Glomerular visceral epithelial cell (primary cell): ENCODE data around the gene APOBEC4.
A peak's percentile ranks its signal among the peaks of the same experiment; 100 is the strongest.
"Not testable (repeated sequence)": the region's sequence is repeated elsewhere in the genome, so short reads cannot be mapped to it uniquely, and the experiment has no call there.

Experiments used
- DNase-seq: peaks from one replicate; pipeline ENCODE4 v3.0.0-alpha.2; 2016; ENCODE audit errors: extremely low spot score

Gene APOBEC4

DNA sequence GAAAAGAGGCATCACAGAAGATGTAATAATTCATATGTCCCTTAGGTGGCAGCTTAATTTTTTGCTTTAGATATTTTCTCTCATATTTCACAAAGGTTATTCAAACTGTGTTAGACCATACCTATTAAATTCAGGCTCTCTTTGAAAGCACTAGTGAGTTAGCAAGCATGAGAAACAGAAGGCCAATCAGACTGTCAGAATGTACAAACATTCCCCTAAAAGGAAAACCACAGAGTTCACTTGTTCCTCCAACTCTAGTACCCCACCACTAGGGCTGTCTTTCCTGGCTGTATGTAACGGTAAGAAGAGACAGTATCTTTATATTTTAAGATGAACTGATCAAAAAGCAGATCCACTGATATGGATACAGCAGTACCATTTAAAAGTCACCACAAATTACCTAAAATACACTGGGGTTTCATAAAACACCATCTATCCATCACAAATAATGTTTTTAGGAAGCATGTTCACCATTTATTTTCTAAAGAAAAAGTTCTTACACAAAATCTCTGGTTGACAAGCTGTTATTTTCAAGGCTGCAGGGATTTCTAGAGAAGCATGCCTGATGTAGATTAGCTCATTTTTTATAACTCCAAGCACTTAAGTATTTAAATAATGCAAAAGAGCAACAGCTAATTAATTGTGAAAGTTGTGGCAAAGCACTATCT is 19.3 kb downstream of the APOBEC4 start:
- DNase-seq, result peak; percentile 75

- no peak for DNase-seq
Observed at GRCh38 chr1:183632964-183633363, 20.2 kb downstream of the APOBEC4 start.

DNA sequence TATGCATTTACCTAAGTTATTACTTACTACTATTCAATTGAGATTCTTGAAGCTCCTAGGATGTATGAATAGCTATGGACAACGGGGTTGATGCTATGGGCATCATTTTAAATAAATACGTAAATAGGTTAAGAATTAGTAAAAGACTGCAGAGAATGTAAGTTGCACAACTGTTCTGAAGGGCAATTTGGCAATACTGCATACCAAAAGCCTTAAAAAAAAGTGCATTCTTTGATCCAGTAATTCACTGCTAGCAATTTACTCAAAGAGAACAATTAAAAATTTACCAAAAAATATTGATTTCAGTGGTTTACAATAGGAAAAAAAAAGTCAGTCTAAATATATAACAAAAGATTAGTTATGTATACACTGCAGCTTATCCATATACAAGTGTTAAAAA is 21.0 kb downstream of the APOBEC4 start:
- no peak for DNase-seq

GRCh38 chr1:183630748-183631147 is 22.4 kb downstream of the APOBEC4 start:
- DNase-seq, result no peak

DNA sequence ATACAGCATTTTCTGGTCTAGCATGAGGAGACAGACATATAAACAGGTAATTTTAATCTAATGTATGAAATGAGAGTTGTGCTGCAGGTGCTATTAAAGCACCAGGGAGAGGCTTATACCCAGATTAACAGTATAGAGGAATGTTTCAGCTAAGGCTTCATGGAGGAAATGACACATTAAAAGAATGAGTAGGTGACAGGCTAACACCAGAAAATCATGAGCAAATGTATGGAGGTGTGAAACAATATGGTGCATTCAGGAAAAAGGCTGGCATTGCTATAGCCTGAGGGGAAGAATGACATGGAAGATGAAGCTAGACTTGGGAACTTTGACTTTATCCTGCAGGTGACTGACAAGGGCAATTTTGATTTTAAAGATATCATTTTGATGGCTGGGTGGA is 24.6 kb downstream of the APOBEC4 start:
- DNase-seq, result no peak

GRCh38 chr1:183626236-183626635 is 26.9 kb downstream of the APOBEC4 start:
- DNase-seq, result not testable (repeated sequence)

DNA sequence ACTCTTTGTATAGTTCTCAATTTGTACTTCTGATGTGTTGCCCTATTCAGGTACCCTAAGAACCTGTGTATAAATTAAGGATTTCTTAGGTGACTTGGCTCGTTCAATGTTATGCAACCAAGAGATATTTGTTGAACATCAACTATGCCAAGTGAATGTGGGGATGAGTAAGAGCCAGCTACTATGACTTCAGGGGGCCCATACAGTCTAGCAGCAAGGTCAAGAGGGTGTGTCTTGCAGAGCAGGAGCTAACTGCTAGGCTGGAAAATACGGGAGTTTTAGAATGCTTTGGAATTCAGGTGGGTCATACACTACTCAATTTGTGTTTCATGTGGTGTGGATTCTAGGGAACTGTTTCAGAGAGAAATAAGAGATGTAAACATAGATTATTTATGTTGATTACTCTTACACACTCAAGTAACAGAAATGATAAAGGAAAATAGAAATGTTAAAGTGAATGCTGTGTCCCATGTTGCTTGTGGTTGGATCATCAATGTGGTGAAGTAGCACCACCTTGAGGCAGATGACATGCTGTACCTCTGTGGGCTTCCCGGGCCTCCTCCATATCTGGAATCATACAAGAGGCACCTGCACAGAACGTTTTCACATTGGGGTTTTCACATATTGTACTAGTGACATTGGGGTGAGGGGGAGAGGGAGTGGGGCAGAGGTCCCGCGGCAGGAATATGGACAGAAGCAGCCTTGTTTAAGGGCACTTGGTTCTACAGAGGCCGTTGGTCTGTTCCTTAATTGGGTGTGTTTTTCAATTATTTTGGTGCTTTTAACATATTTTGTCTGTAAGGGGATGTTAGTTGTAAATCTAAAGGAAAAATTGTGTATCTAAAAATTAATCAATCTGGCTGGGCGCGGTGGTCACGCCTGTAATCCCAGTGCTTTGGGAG is 30.0 kb downstream of the APOBEC4 start:
- peak; percentile 74 for DNase-seq

GRCh38 chr1:183622013-183622412 is 31.1 kb downstream of the APOBEC4 start:
- no peak for DNase-seq

DNA sequence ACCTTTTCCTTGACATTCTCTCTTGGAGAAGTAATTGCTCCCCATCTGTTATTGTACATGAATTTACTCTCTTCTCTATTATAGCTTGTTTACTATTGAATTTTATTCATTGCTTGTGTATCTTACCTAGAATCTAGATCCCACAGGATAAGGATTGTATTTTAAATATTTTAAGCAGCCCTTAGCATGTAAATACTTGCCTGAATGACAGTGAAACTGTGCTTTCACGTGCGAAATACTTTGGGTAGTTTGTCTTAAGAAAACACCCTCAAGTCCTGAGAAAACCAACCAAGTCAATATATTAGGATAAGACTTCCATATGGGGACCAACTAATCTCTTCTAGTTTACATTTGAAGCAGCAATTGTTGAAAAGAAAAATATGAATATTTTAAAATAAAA is 32.8 kb downstream of the APOBEC4 start:
- no peak for DNase-seq

DNA sequence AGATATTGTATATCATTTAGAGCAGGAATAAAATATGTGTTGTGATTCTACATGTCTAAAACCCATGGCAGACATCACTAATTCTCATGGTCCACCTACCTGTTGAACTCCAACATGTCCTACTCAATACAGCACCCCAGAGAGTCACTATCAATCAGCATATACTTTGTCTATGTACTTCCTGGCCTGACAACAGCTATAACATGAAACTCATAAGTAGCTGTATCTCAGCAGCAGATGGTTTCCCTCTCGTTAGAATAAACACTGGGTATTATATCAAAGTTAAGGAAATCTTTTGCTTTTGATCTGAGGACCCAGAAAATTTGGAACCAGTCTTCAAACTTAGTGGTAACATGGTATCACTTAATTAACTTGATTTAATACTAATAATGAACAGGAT is 33.3 kb downstream of the APOBEC4 start:
- no peak for DNase-seq

- not testable (repeated sequence) for DNase-seq
Observed at GRCh38 chr1:183618202-183618601, 34.9 kb downstream of the APOBEC4 start.

- DNase-seq, result not testable (repeated sequence)
Observed at GRCh38 chr1:183612975-183613374, 40.1 kb downstream of the APOBEC4 start.

- DNase-seq, result no peak
Observed at GRCh38 chr1:183612407-183612806, 40.7 kb downstream of the APOBEC4 start.

GRCh38 chr1:183611021-183611420 is 42.1 kb downstream of the APOBEC4 start:
- DNase-seq, result no peak

DNA sequence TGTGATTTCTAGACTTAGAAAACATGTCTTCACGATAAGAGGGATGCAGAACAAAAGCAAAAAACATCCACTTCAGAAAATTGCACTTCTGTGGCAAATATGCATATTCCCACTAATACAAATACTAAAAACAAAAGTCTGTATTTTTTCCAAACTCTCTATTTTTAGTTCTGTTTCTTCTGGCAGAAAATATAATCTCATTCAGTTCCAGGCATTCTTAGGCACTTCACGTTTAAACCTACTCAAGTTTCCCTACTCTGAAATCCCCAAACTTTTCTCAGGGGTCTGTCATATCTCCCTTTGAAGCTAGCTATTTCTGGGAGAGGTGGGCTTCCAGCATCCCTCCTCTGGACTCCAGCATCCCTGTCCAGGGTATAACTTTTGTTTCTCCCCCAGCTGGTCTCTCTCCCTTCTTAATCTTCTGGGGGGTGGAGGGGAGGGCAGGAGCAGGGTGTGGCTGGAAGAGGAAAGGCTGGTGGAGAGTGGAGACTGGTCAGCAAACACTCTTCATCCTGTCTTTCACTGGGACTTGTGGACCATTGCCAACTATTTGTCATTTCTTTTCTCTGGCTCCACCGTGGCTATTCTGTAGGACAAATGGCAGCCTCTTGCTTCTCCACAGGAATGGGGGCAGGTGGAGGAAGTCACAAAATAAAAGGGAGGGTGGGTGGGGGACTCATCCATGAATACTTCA is 43.2 kb downstream of the APOBEC4 start:
- peak; percentile 17 for DNase-seq

GRCh38 chr1:183609313-183609712 is 43.8 kb downstream of the APOBEC4 start:
- DNase-seq, result peak; percentile 51

GRCh38 chr1:183607322-183607980 is 45.7 kb downstream of the APOBEC4 start:
- no peak for DNase-seq

DNA sequence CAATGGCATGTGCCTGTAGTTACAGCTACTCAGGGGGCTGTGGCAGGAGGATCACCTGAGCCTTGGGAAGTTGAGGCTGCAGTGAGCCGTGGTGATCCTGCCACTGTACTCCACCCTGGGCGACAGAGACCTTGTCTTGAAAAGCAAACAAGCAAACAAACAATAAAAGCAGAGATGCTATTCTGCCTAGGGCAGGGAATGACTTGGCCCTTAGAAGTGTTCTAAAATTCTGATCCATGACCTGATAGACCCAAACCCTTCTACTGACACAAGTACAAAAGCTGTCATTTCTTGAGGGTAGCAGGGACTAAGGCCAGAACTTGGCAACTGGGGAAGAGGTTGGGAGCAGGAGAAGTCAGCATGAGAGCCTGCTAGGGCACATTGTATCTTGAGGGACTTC is 47.2 kb downstream of the APOBEC4 start:
- no peak for DNase-seq

GRCh38 chr1:183604815-183605214 is 48.3 kb downstream of the APOBEC4 start:
- no peak for DNase-seq

DNA sequence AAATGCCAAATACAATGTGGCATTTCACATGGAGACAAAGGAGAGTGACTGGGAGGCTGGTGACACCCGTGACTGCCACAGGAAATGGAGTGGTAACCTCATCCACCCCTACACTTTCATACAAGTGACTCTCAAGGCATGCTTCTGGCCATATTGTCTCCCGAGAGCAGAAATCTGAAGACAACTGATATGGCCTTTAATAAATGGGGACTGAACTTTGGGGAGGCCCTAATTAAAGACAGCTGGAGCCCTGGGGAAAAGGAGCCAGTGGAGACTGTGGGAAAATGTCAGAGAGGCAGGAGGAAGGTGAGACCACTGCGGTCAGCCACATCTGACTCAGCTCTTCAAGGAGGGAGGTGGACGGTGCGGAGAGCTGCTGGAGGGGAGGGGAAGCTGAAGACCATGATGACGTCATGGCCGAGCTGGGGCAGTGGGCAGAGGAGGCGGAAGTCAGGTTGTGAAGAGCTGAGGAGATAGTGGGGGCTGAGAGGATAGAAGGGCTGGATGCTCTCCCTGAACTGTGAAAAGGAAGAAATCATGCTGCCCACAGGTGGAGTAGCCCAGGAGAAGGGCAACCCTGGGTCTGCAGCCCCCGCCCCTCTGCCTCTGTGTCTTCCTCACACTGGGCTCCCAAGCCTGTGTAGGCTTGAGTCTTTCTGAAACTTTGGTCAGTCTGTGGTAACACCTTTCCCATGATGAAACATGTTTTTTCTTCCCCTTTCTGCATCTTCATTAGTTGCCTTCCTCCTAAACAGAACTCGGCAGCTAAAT is 48.9 kb downstream of the APOBEC4 start:
- DNase-seq, result peak; percentile 93

DNA sequence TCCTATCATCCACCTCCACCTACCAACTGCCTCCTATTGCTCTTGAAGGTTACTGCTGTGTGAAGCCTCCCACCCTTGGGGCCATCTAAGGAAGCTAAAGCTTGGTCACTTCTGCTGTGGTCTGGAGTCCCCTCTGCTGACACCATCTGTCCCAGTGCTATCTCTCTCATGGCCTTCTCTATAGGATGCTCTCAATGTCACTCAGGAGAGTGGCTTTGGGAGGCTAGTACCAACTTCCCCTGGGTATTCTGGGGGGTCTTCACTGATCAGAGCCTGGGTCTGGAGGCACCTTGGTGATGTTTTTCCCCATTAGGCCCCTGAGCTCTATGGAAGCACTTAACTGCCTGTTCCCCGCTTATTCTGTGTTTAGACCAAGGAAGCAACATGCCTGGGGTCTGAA is 50.6 kb downstream of the APOBEC4 start:
- DNase-seq, result no peak
